Skin of body (tissue), 3 donors: ENCODE results near the gene PDS5B. TPM values are rescaled to one million over a fixed set of nuclear protein-coding genes. Genes with fewer than 3 reads are reported as not detected.
"Not testable (repeated sequence)": the region's sequence is repeated elsewhere in the genome, so short reads cannot be mapped to it uniquely, and the experiment has no call there.

Experiments used
- DNase-seq: peaks from one replicate; lab custom pipeline; 2025; lab: John Stamatoyannopoulos, UW
- small RNA-seq: library from RNA; depleted of rRNA; stranded (forward); fragments of <200 nt; gene quantifications from one replicate; pipeline ENCODE3, GENCODE V24; 2014; ENCODE audit warnings: low replicate concordance
- total RNA-seq: library from RNA; depleted of rRNA; stranded (reverse); fragments of >200 nt; gene quantifications from one replicate; pipeline ENCODE4 v1.2.3, GENCODE V29; 2014

The PDS5B gene
- total RNA-seq, 1 donor from 2014 or later, result 70.3 TPM

DNA sequence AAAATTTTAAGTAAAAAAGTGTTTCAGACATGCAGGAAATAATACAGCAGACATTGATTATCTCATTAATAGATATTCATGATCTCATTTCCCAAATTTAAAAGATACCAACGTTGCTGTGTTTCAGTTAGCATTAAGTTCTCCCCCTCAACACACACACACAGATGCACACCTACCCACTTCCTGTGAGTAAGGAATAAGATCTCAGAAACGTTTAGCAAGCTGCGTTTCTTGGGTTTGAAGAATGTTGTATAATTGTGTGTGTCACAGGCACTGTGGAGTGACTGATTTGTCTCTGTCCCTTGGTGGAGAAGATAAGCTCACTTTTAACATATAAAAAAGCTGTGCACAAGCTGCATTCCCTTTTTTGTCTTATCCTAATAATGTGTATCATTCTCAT is 196.8 kb downstream of the PDS5B start:
- DNase-seq, result no peak

DNA sequence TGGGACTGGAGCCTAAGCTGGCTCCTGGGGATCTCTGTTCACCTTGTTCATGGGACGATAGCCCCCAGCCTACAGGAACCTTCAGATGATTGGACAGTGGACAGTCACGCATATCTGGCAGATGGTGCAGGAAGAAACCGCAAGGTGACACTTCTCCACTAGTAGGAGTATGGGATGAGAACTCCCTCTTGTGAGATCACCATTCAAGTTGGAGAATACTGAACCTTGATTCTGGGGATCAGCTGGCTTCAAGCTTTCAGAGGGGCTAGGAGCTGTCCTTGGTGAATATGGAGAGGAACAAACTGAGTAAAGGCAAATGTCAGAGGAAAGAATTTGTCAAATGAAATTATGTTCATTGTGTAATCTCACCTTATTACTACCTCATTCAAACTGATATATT is 204.5 kb downstream of the PDS5B start:
- DNase-seq, result no peak

DNA sequence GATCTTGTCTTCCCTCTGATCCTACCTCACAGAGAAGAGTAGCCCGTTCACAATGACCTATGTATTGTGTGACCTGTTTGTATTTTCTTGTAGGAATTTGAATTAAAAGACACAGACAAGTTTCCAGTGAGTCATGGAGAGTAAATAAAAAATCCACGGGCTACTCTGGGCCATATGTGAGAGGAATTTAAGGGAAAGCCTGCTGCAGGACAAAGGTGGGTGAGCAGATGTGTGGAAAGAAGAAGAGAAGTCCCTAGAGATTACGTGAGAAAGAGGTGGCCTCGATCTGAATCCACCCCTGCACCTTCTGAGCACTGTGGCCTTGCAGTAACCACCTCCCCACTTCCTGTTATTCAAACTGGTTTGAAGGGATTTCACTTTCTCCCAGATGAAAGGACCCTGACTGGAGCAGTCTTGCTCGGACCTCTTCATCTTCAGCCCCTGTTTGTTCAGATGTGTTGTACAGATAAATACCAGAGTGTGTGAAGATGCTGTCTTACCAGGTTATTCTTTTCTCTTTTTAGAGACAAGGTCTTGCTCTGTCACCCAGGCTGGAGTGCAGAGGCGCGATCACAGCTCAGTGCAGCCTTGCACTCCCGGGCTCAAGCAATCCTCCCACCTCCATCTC is 205.4 kb downstream of the PDS5B start:
- no peak for DNase-seq

DNA sequence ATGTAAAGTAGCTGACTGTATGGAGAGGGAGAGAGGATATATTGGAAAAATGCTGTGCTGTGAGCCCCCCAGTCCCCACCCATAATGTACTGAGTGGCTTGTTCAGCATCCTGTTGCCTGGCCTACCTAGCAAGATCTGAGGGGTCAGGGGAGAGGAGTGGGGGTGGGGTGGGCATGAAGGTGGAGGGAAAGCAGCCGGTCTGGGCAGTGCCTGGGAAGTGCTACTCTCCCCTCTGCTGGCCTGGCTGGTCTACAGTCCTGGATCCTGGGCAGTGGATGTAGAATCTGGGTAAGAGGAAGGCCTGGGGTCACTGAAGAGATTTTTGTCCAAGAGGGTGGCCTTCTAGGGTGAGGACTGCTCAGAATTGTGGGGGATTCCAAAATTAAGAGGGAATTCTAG is 210.5 kb downstream of the PDS5B start:
- no peak for DNase-seq

DNA sequence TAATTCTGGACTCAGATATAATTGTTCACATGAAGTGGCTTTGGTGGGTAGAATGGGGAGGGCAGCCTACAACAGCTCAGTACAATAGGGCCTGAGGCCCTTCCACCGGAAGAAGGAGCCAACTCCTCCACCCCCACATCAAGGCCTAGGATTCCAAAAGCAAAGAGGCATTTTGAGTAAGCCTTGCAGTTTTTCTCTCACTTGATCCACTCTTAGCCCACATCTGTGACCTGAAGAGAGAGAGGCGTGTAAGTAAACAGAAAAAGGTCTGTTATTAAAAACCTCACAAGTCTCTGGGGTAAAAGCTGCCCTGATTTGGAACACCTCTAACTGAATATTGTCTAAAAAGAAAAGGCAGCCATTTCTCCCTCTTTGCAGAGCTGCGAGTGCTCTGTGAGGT is 215.9 kb downstream of the PDS5B start:
- DNase-seq, result no peak

DNA sequence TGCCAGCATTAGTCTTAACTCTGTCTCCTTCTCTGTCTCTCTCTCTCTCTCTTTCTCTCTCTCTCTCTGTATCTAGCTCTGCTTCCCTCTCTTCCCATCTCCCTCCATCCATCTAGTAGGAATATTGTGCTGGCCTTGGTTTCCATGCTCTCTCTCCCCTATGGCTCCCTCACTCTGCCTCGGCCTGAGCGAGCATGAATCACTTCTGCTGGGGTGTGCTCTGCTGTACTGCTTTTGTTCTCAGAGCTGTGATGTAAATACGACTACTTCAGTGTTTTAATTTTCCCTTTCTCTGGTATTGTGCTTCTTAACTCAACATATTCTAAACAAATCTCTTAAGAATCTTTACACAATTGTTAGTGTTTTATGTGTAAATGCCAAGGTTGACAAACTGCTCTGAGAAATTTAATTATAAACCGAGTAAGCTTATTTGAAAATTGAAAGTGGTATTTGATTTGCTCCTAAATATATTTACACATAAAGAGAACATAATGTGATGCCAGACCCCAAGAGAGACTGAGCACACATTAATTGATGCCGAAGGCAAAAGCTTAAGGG is 218.5 kb downstream of the PDS5B start:
- no peak for DNase-seq

DNA sequence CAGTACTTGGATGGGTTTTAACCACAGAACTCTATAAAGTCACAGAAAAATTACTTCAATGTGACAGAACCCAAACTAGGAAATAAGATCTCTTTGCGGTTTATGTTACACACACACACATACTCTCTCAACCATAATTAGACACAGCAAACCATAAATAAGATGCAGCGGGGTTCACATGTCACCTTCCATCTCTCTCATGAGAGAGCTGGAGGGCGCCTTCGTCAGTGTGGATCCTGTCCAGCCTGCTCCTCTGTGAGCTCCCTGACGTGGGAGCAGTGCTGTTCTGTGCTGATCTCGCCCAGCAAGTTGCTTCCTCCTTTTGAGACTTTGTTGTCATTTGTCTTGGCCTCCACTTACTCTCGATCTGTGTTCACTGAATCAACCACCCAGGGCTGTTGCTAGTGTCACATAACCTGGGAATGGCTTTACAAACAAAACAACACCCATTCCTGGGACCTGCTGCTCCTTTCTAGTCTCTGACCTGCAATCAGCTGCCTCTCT is 225.1 kb downstream of the PDS5B start:
- DNase-seq, result no peak

DNA sequence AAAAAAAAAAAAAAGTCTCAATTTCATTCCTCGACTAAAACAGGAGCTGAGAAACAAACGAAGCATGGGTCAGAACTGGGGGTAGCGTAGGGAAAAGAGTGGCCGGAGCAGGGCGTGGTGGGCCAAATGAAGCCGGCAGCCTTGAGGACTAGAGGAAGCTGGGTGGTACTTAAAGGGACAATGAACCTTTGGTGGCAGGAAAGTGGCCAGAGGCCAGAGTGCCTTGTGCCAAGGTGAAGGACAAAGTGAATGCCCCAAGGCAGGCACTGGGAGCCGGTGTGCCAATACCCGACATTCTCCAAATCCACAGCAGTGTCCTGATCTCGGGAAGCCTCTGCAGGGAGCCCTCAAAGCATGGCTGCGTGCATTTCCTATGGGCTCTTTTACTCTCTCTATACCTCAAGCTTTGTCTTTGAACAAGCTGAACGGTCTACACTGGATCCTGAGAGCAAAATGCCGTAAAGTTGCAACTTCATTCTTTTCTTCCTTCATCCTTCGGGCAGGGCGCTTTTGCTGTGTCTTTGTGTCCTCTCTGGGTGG is 235.0 kb downstream of the PDS5B start:
- no peak for DNase-seq

DNA sequence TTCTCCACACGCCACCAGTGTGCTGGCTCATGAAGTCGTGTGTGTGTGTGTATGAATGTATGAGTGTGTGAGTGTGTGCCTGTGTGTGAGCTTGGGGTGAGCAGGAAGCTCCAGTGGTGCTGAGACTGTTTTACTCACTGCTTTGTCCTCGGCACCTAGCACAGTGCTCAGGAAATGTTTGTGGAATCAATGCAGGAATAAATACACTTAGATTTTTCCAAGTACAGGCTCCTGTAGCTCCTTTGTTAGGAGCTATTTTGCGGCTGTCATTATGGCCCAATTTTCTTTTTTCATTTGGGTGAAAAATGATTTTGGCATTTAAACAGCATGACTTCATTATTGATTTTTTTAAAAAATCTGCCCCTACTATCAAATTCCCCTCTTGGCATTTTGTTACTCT is 236.5 kb downstream of the PDS5B start:
- no peak for DNase-seq

DNA sequence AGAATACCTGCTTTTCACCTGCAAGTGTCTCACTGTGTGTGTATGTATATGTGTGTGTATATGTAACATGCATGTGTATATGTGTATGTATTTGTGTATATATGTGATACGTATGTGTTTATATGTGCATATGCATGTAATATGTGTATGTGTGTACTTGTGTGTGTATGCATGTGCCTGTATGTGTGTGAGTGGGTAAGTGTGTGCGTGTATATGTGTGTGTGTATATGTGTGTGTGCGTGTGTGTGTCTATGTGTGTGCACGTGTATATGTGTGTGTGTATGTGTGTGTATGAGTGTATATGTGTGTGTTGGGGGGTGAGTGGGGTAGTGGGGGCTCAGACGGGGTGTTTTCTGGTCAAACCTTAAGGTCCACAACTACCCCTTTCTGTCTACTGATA is 237.3 kb downstream of the PDS5B start:
- no peak for DNase-seq

DNA sequence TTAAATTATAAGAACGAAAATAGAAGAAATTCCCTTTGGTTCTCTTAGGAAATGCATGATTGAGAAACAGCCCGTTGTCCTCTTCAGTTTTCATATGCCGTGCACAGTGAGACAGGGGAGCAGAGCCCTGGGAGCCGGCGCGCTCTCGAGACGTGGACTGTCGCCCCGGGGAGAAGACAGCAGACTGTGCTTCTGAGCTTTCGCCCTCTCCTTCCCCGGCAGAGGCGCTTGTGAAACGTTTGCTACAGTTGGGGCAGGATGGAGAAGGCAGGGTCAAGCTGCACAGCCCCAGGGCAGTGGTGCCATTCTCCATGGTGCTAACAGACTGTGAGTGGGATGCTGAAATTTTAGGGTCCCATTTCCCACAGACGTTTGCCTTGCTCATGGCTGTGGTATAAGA is 237.8 kb downstream of the PDS5B start:
- no peak for DNase-seq

DNA sequence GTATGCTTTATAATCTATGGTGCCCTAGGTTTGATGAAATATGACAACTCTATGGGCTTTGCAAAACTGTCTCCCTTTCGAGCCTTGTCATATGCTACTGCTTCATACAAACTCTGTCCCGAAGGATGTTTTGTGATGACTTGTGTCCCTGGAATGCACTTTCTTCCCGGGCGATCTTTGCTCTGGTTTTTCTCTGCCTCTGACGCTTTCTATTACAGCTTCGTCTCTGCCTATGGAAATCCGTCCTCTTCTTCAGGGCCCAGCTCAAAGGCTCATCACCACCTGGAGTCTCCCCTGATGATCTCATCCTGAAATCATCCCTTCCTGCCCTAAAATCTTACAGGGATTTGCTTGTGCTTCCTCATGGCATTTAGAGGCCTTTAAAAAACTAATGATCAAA is 238.4 kb downstream of the PDS5B start:
- peak; percentile 68 for DNase-seq

DNA sequence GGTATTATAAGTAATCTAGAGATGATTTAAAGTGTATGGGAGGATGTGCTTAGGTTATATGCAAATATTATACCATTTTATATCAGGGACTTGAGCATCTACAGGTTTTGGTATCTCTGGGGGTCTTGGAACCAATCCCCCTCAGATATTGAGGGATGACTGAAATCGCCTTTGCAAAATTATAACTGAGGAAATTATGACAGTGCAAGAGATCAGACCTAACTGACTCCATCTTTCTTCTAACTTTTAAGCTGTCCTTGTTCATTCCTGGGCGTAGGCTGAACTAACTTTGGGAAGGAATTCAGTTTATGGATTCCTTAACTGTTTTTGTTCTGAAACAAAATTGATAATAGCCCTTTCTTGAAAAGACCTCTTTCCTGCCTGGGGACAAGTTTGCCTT is 239.2 kb downstream of the PDS5B start:
- no peak for DNase-seq

DNA sequence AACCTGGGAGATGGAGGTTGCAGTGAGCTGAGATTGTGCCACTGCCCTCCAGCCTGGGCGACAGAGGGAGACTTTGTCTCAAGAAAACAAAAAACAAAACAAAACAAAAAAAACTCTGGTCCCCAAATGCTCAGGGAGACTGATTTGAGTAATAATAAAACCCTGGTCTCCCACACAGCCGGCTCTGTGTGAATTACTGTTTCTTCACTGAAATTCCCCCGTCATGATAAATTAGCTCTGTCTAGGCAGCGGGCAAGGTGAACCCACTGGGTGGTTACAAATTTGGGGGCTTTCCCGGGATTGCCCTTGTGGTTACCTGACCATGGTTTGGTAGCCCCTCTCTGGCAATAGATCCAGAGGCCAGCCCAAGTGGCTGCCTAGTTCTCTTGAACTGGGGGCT is 240.1 kb downstream of the PDS5B start:
- not testable (repeated sequence) for DNase-seq

Small RNA genes within 50 kb of the gene (small RNA-seq; reads per million reads assigned to genes)
- not detected for gene RNY1P4

Other genes with a start within 250 kb of the PDS5B start
- 11.8 TPM for gene N4BP2L1, start 158.3 kb upstream of the PDS5B start, total RNA-seq
- 142 TPM for gene N4BP2L2, start 47.7 kb upstream of the PDS5B start, total RNA-seq